OCI-LY3 (cell line): ENCODE data around the gene DYNC2I2.

ENCODE experiments used
- CTCF ChIP-seq: fragments of 200-600, 300-600 bp; sonication (generic); IDR thresholded peaks from 2 replicates; pipeline ENCODE4 v1.5.1; 2014; ENCODE audit warnings: antibody characterized with exemption, low read length, low read depth
- EZH2phosphoT487 ChIP-seq: fragments of 200-600 bp; shearing (Covaris generic); IDR thresholded peaks from 2 replicates; pipeline ENCODE4 v1.6.1; 2018; ENCODE audit warnings: antibody characterized with exemption, mixed run types, low read depth

- TF ChIP-seq CTCF (no peak), EZH2phosphoT487 (no peak)
Observed at GRCh38 chr9:128657796-128658195, 1.1 kb upstream of the DYNC2I2 start.
